Measurements from ENCODE around the gene WDR27. TPM values are rescaled to one million over a fixed set of nuclear protein-coding genes. Genes with fewer than 3 reads are reported as not detected.

WDR27 gene
- total and polyA plus RNA-seq, 12 donors: 3.2 to 12.0 (median 6.6) TPM

GRCh38 chr6:169490246-169490641 lies 211.6 kb downstream of the WDR27 start:
- no peak for DNase-seq
- Histone ChIP-seq H3K9me3 (peaks cover 0 to 6% (median 0%) of the 10 kb centered on the region in 11 donors), H3K36me3 (no peaks in the 10 kb centered on the region), H3K27ac (peak overlapping the region in 6 of 10 donors; percentile 11 to 67 (median 40)), H3K4me1 (peaks cover 0 to 31% (median 17%) of the 10 kb centered on the region in 9 donors), H3K4me3 (no peak overlapping the region), H3K27me3 (no peaks in the 10 kb centered on the region)
- TF ChIP-seq CTCF (IDR thresholded peaks at IDR 0.05): no peak
- peak in 6 of 8 donors; percentile 27 to 75 (median 72) for ATAC-seq
- 55 to 56% methylated on average over 6 of the region's 6 CpGs for WGBS, 2 donors
- intact Hi-C loops (cut with DNase I): no loop called here

GRCh38 chr6:169489563-169490245 lies 212.1 kb downstream of the WDR27 start:
- intact Hi-C loops (cut with DNase I): no loop called here
- ATAC-seq (peak in 5 of 8 donors; percentile 40 to 77 (median 60)), DNase-seq (no peak)
- peak overlapping the region in 4 of 10 donors; percentile 27 to 67 (median 48) for H3K27ac ChIP-seq
- peaks cover 0 to 31% (median 17%) of the 10 kb centered on the region in 9 donors for H3K4me1 ChIP-seq
- H3K27me3 ChIP-seq: no peaks in the 10 kb centered on the region
- H3K9me3 ChIP-seq: peaks cover 0 to 10% (median 0%) of the 10 kb centered on the region in 11 donors
- WGBS, 2 donors: 83 to 90% methylated on average over 8 of the region's 8 CpGs
- no peak overlapping the region for H3K4me3 ChIP-seq
- TF ChIP-seq CTCF (IDR thresholded peaks at IDR 0.05): no peak
- no peaks in the 10 kb centered on the region for H3K36me3 ChIP-seq

GRCh38 chr6:169487579-169488436 lies 214.0 kb downstream of the WDR27 start:
- Histone ChIP-seq H3K36me3 (no peaks in the 10 kb centered on the region), H3K27me3 (no peaks in the 10 kb centered on the region), H3K4me1 (peaks cover 0 to 31% (median 17%) of the 10 kb centered on the region in 9 donors), H3K4me3 (no peak overlapping the region), H3K27ac (no peak overlapping the region), H3K9me3 (peaks cover 0 to 25% (median 0%) of the 10 kb centered on the region in 11 donors)
- intact Hi-C loops (cut with DNase I): no loop called here
- DNase-seq: no peak
- 81 to 86% methylated on average over 5 of the region's 5 CpGs for WGBS, 2 donors
- ATAC-seq: no peak
- TF ChIP-seq CTCF (IDR thresholded peaks at IDR 0.05): peak in 6 of 9 donors; percentile 16 to 42 (median 32)

- intact Hi-C loops (cut with DNase I): no loop called here
- no peaks in the 10 kb centered on the region for H3K4me1 ChIP-seq
- no peaks in the 10 kb centered on the region for H3K36me3 ChIP-seq
- peaks cover 0 to 73% (median 7%) of the 10 kb centered on the region in 11 donors for H3K9me3 ChIP-seq
- no peak overlapping the region for H3K27ac ChIP-seq
- 96% methylated on average over 34 of the region's 34 CpGs for WGBS, 2 donors
- no peak for TF ChIP-seq CTCF (IDR thresholded peaks at IDR 0.05)
- DNase-seq (no peak), ATAC-seq (no peak)
- no peaks in the 10 kb centered on the region for H3K27me3 ChIP-seq
- no peak overlapping the region for H3K4me3 ChIP-seq
Measured at GRCh38 chr6:169479783-169480495, 221.9 kb downstream of the WDR27 start.

Measured in heart right ventricle (tissue), 16 donors.